Activated CD4-positive, alpha-beta T cell treated with anti-CD3 and anti-CD28 coated beads, Interleukin-10, Interleukin-2, amounts not matched to agents 100 ng/mL and 50 ng/mL, durations not matched to agents 16 hours and 8 hours (primary cell): Measurements from ENCODE around the gene NAA16.

Experiments used
- DNase-seq: peaks from one replicate; pipeline ENCODE4 v3.0.0-alpha.2; 2020

The NAA16 gene

GRCh38 chr13:41361491-41361890 is 50.4 kb downstream of the NAA16 start:
- DNase-seq: no peak

- no peak for DNase-seq
Observed at GRCh38 chr13:41364043-41364442, 53.0 kb downstream of the NAA16 start.

- DNase-seq: no peak
Observed at GRCh38 chr13:41365631-41366030, 54.6 kb downstream of the NAA16 start.

- DNase-seq: no peak
Observed at GRCh38 chr13:41370736-41371135, 59.7 kb downstream of the NAA16 start.

- DNase-seq: no peak
Observed at GRCh38 chr13:41377446-41377845, 66.4 kb downstream of the NAA16 start.

GRCh38 chr13:41382431-41382830 is 71.4 kb downstream of the NAA16 start:
- no peak for DNase-seq

GRCh38 chr13:41383386-41383785 is 72.3 kb downstream of the NAA16 start:
- DNase-seq: no peak

- no peak for DNase-seq
Observed at GRCh38 chr13:41384749-41385503, 73.9 kb downstream of the NAA16 start.

- no peak for DNase-seq
Observed at GRCh38 chr13:41386211-41386610, 75.1 kb downstream of the NAA16 start.

GRCh38 chr13:41387576-41387975 is 76.5 kb downstream of the NAA16 start:
- no peak for DNase-seq

GRCh38 chr13:41388143-41388881 is 77.2 kb downstream of the NAA16 start:
- no peak for DNase-seq

GRCh38 chr13:41389580-41389979 is 78.5 kb downstream of the NAA16 start:
- DNase-seq: no peak

GRCh38 chr13:41394166-41394565 is 83.1 kb downstream of the NAA16 start:
- no peak for DNase-seq

- no peak for DNase-seq
Observed at GRCh38 chr13:41398494-41399170, 87.6 kb downstream of the NAA16 start.

- no peak for DNase-seq
Observed at GRCh38 chr13:41401366-41401765, 90.3 kb downstream of the NAA16 start.

- no peak for DNase-seq
Observed at GRCh38 chr13:41402691-41403511, 91.8 kb downstream of the NAA16 start.

- no peak for DNase-seq
Observed at GRCh38 chr13:41403983-41404382, 92.9 kb downstream of the NAA16 start.

GRCh38 chr13:41405367-41405766 is 94.3 kb downstream of the NAA16 start:
- no peak for DNase-seq

- DNase-seq: no peak
Observed at GRCh38 chr13:41407380-41407779, 96.3 kb downstream of the NAA16 start.

GRCh38 chr13:41408121-41408520 is 97.1 kb downstream of the NAA16 start:
- no peak for DNase-seq

- DNase-seq: no peak
Observed at GRCh38 chr13:41408746-41409145, 97.7 kb downstream of the NAA16 start.

GRCh38 chr13:41409611-41410010 is 98.5 kb downstream of the NAA16 start:
- no peak for DNase-seq

GRCh38 chr13:41411060-41411459 is 100.0 kb downstream of the NAA16 start:
- no peak for DNase-seq
